HG02642 (cell line): Measurements from ENCODE around the gene ART5.

ENCODE experiments used
- ATAC-seq: cut with Tn5 transposase; IDR thresholded peaks from one replicate; pipeline ENCODE4 v1.9.1; 2021; ENCODE audit warnings: mild to moderate bottlenecking; ENCODE audit not compliant: unreplicated experiment, poor library complexity

The ART5 gene

DNA sequence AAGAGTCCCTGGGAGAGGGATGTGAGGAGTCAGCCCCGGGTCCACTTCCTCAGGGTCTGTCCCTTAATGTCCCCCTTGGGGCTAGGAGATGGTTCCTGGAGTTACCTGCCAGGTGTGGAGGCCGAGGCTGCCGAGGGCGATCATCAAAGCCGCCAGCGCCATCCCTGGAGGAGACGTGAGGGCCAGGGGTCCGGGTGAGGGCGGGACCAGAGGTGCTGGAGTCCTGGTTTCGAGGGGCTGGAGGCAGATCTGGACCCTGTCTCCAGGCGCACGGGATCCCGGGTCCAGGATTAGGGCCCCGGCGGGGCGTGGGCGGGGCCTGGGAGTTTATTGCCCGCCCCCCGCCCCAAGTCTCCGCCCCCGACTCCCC lies at the start of gene ART5:
Gene ART5 (minus strand): TSS at position 292 of the 370 bp plus-strand sequence. CDS start 130 bp downstream, at position 162.
- ATAC-seq = no peak

- no peak for ATAC-seq
Observed at GRCh38 chr11:3686751-3687150, 45.0 kb upstream of the ART5 start.

GRCh38 chr11:3685923-3686322 lies 44.1 kb upstream of the ART5 start:
- ATAC-seq = no peak

DNA sequence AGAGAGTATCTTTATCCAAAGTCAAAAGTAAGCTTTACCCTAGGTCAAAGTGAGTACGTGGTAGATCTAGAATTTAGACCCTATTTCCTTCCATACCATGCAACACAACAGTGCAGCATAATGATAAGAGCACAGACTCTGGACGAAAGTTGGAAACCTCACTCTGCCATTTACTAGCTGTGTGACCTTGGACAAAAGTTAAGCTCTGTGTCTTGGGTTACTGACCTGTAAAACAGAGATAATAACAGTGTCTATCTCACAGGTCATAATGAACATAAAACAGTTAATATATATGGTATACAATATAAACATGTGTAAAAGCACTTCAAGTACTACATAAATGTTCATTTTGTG lies 43.0 kb upstream of the ART5 start:
- ATAC-seq = no peak

- ATAC-seq = no peak
Observed at GRCh38 chr11:3684129-3684818, 42.5 kb upstream of the ART5 start.

- ATAC-seq = no peak
Observed at GRCh38 chr11:3683039-3683438, 41.2 kb upstream of the ART5 start.

- ATAC-seq = no peak
Observed at GRCh38 chr11:3679077-3679476, 37.3 kb upstream of the ART5 start.

- ATAC-seq = no peak
Observed at GRCh38 chr11:3675971-3676370, 34.2 kb upstream of the ART5 start.

GRCh38 chr11:3674189-3674588 lies 32.4 kb upstream of the ART5 start:
- ATAC-seq = no peak

DNA sequence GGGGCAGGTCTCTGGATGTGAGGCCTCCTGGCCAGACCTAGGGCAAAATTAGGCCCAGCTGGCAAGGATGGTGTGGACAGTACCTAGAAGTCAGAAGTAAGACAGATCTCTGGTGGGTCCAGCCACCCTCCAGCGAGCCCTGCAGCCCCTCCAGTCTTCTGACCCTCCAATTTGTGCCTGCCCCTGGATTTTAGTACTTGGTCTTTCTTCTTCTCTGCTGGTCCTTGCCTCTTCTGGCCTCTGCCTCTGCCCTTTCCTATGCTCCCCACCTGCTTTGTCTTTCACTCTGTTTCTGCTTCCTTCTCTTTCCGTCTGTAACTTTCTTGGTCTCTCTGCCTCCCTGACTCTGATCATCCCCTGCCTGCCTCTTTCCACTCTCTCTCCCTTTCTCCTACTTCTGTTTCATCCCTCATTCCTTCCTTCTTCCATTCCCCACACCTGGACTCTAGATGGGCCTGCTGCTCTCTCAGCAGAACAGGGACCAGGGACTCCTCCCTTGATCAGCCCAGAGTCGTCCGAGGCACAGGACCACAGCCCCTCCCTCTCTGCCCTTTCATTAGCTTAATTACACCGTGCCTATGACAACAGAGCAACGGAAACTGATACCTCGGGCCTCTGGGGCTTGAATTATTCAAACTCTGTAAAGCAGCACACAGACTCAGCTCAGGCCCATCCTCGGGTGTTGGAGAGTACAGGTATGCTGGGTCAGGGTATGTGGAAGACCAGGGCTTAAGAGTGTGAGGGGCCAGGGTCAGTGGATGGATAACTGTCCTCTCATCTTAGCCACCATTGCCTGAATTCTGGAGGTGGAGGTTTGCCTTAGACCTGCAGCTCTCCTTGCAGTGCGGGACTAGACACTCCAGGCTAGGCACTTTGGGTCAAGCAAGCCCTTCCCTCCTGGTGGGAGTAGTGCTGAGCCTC lies 29.8 kb upstream of the ART5 start, which contains the start of gene CHRNA10:
Gene CHRNA10 (minus strand): TSS at position 51 of the 921 bp plus-strand sequence. CDS start 72 bp downstream, outside the sequence.
- ATAC-seq = no peak

DNA sequence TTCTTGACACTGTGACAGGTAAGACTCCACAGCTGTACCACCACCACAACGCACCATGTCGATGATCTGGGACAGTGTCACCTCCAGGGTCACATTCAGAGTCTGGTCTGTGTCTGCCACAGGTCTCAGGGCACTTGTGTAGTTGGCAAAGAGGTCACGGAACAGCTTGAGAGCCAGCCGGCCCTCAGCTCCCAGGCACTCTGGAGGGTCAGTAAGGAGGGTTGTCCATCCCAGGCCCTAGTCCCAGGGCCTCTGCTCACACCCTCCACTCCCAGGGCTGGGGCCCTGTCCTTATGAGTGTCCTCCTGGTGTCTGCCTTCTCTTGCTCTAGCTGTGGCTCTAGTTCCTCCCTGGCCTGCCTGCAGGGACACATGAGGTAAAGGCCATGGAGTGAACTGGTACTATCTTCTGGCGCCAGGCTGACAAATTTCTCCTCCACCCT lies 28.0 kb upstream of the ART5 start:
- ATAC-seq = no peak

DNA sequence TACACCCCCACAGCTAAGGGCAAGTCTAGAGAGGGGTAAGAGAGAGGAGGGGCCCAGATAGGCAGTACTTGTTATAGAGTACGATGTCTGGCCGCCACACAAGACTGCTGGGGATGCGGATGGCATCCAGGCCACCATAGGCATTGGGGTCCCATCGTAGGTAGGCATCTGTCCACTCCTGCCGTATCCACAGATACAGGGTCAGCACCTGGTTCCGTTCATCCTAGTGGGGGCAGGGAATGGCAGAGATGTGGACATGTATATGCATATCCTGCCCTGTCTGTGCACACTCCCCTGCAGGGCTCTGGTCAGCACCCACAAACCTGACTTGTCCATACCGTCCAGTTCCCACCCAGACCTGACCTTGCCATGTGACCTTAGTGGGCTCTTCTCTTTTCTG lies 27.3 kb upstream of the ART5 start:
- ATAC-seq = no peak

GRCh38 chr11:3667149-3668035 lies 25.6 kb upstream of the ART5 start:
- no peak for ATAC-seq

DNA sequence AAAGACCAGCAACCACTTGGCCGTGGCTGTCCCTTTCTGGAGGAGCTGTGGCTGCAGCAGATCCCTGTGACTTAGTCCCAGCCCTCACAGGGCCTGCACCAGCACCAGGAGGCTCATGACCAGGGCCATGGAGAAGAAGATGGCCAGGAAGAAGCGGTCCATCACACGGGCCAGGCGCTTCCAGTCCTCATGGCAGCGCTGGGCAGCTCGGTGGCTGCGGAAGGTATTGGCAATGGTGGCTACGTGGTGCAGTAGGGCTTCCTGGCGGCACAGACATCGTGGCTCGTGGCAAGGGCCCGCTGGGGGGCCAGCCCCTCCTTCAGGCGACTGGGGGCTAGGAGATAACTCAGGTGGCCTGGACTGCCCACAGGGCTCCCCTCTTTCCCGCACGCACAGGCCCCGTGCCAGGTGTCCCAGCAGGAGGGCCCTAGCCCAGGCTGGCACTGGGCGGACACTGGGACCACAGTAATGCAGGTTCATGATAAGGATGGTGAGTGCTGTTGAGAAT lies 24.3 kb upstream of the ART5 start:
- ATAC-seq = no peak

GRCh38 chr11:3665336-3666022 lies 23.7 kb upstream of the ART5 start:
- no peak for ATAC-seq

- ATAC-seq = no peak
Observed at GRCh38 chr11:3664032-3664630, 22.3 kb upstream of the ART5 start.

GRCh38 chr11:3662856-3663255 lies 21.1 kb upstream of the ART5 start:
- ATAC-seq = no peak

- ATAC-seq = no peak
Observed at GRCh38 chr11:3660960-3661359, 19.2 kb upstream of the ART5 start.
